HG02642 (cell line): ENCODE measurements around the gene RPL10.

Experiments used
- ATAC-seq: cut with Tn5 transposase; IDR thresholded peaks from one replicate; pipeline ENCODE4 v1.9.1; 2021; ENCODE audit warnings: mild to moderate bottlenecking; ENCODE audit not compliant: unreplicated experiment, poor library complexity

Gene RPL10

GRCh38 chrX:154428176-154429171, 30.3 kb downstream of the RPL10 start, which contains the start of gene ATP6AP1:
Gene ATP6AP1 (plus strand): TSS chrX:154428677. CDS start chrX:154428693, 16 bp downstream.
- ATAC-seq, result peak; percentile 98

- no peak for ATAC-seq
Measured at GRCh38 chrX:154429711-154430110, 31.5 kb downstream of the RPL10 start.

- no peak for ATAC-seq
Measured at GRCh38 chrX:154430479-154430878, 32.3 kb downstream of the RPL10 start.

GRCh38 chrX:154430916-154431315, 32.7 kb downstream of the RPL10 start:
- ATAC-seq, result no peak

GRCh38 chrX:154431341-154431740, 33.2 kb downstream of the RPL10 start:
- ATAC-seq, result no peak

- no peak for ATAC-seq
Measured at GRCh38 chrX:154432210-154432609, 34.0 kb downstream of the RPL10 start.

- no peak for ATAC-seq
Measured at GRCh38 chrX:154433605-154434004, 35.4 kb downstream of the RPL10 start.

GRCh38 chrX:154434394-154435168, 36.4 kb downstream of the RPL10 start:
- no peak for ATAC-seq

GRCh38 chrX:154435171-154435733, 37.1 kb downstream of the RPL10 start:
- no peak for ATAC-seq

- ATAC-seq, result peak; percentile 37
Measured at GRCh38 chrX:154436374-154436982, 38.3 kb downstream of the RPL10 start.

- ATAC-seq, result peak; percentile 56
Measured at GRCh38 chrX:154436983-154437752, 39.0 kb downstream of the RPL10 start, which contains the start of gene GDI1. Gene GDI1 (plus strand): TSS chrX:154437154. CDS start chrX:154437255, 101 bp downstream.

GRCh38 chrX:154437971-154438893, 40.1 kb downstream of the RPL10 start:
- ATAC-seq, result no peak

GRCh38 chrX:154439841-154440240, 41.7 kb downstream of the RPL10 start:
- ATAC-seq, result no peak

- no peak for ATAC-seq
Measured at GRCh38 chrX:154440623-154441357, 42.6 kb downstream of the RPL10 start.

- no peak for ATAC-seq
Measured at GRCh38 chrX:154441564-154441963, 43.4 kb downstream of the RPL10 start.

GRCh38 chrX:154441984-154442707, 44.0 kb downstream of the RPL10 start:
- ATAC-seq, result no peak

- no peak for ATAC-seq
Measured at GRCh38 chrX:154443479-154443910, 45.3 kb downstream of the RPL10 start.
